Gastroesophageal sphincter (tissue), 4 donors: ENCODE measurements around the gene MSX1. TPM values are rescaled to one million over a fixed set of nuclear protein-coding genes. Genes with fewer than 3 reads are reported as not detected.

Experiments used
- ATAC-seq: fragments of 150-250 bp; one replicate; pipeline ENCODE4 v1.9.1; 2016; ENCODE audit warnings: mild to moderate bottlenecking, moderate library complexity
- H3K27ac ChIP-seq, 4 donors: fragments of 200-600 bp; sonication (generic) in 3 of 4; 1 replicate in 3 of 4; 2 replicates in 1 of 4; pipeline ENCODE4 v1.5.1; 2016 to 2019
- H3K27me3 ChIP-seq: fragments of 200-600 bp; sonication (generic); one replicate; pipeline ENCODE4 v1.5.1; 2019
- H3K36me3 ChIP-seq, 2 donors: fragments of 200-600 bp; sonication (generic); one replicate each; pipeline ENCODE4 v1.5.1; 2019; ENCODE audit warnings: control low read depth in 1 of 2
- H3K4me1 ChIP-seq, 3 donors: fragments of 200-600 bp; sonication (generic); 1 replicate in 2 of 3; 2 replicates in 1 of 3; pipeline ENCODE4 v1.5.1; 2016 to 2019; ENCODE audit warnings: control low read depth in 2 of 3
- H3K4me3 ChIP-seq, 2 donors: fragments of 200-600 bp; sonication (generic); one replicate each; pipeline ENCODE4 v1.5.1; 2019; ENCODE audit warnings: mild to moderate bottlenecking in 1 of 2, moderate library complexity in 1 of 2
- H3K9me3 ChIP-seq, 3 donors: fragments of 200-600 bp; sonication (generic); one replicate each; pipeline ENCODE4 v1.5.1; 2017 to 2019; ENCODE audit warnings: control low read depth in 2 of 3
- CTCF ChIP-seq, 4 experiments: fragments of 200-600 bp in 2 of 4; fragments of 450-650 bp in 2 of 4; sonication (generic) in 1 of 4; IDR thresholded peaks; one replicate each; pipeline ENCODE4 v1.5.1; 2017 to 2019; ENCODE audit warnings: antibody characterized with exemption in 4 of 4, mild to moderate bottlenecking in 2 of 4, moderate library complexity in 2 of 4
- EP300 ChIP-seq: sonication (generic); formaldehyde crosslinking; IDR thresholded peaks from one replicate; pipeline ENCODE4 v1.6.1; 2017; ENCODE audit warnings: antibody characterized with exemption, mild to moderate bottlenecking
- POLR2A ChIP-seq, 2 donors: fragments of 450-650 bp; IDR thresholded peaks; one replicate each; pipeline ENCODE4 v1.6.1; 2017; ENCODE audit warnings: antibody characterized with exemption in 2 of 2, mild to moderate bottlenecking in 2 of 2, moderate library complexity in 1 of 2
- POLR2AphosphoS5 ChIP-seq: sonication (generic); formaldehyde crosslinking; IDR thresholded peaks from one replicate; pipeline ENCODE4 v1.6.1; 2017; ENCODE audit warnings: antibody characterized with exemption
- WGBS, 2 donors: methylation state at CpG; one replicate each; pipeline ENCODE4 v1.1.5; 2018; ENCODE audit warnings: low coverage in 1 of 2; 5-methylcytosine and 5-hydroxymethylcytosine counted together
- total RNA-seq, 4 donors: library from RNA; depleted of rRNA; stranded (reverse); fragments of >200 nt; gene quantifications; one replicate each; pipeline ENCODE4 v1.1.0, GENCODE V29; 2016

The MSX1 gene
- total RNA-seq, 4 donors from 2014 or later: 2.0 to 5.3 (median 2.4) TPM

- Histone ChIP-seq H3K4me3 (no peak overlapping the region), H3K9me3 (peaks cover 0 to 12% (median 0%) of the 10 kb centered on the region in 3 donors), H3K27ac (no peak overlapping the region), H3K36me3 (no peaks in the 10 kb centered on the region), H3K27me3 (peaks cover 5% of the 10 kb centered on the region), H3K4me1 (no peaks in the 10 kb centered on the region)
- 63 to 76% methylated on average over 1 to 2 of the region's 2 CpGs for WGBS, 2 donors
- ATAC-seq: no peak
- no peak for TF ChIP-seq POLR2AphosphoS5
- no peak for TF ChIP-seq POLR2A (IDR thresholded peaks at IDR 0.05)
- TF ChIP-seq EP300: no peak
- no peak for TF ChIP-seq CTCF (IDR thresholded peaks at IDR 0.05)
Observed at GRCh38 chr4:4823621-4824162, 35.8 kb upstream of the MSX1 start.

GRCh38 chr4:4824232-4824631 lies 35.2 kb upstream of the MSX1 start:
- Histone ChIP-seq H3K4me1 (no peaks in the 10 kb centered on the region), H3K27ac (no peak overlapping the region), H3K36me3 (no peaks in the 10 kb centered on the region), H3K9me3 (peaks cover 0 to 12% (median 0%) of the 10 kb centered on the region in 3 donors), H3K4me3 (no peak overlapping the region), H3K27me3 (peaks cover 10% of the 10 kb centered on the region)
- ATAC-seq: no peak
- TF ChIP-seq CTCF (IDR thresholded peaks at IDR 0.05) (no peak), POLR2AphosphoS5 (no peak), EP300 (no peak), POLR2A (IDR thresholded peaks at IDR 0.05) (no peak)
- WGBS, 2 donors: 37 to 77% methylated on average over 3 of the region's 3 CpGs

- TF ChIP-seq POLR2A (IDR thresholded peaks at IDR 0.05) (no peak), POLR2AphosphoS5 (no peak), CTCF (IDR thresholded peaks at IDR 0.05) (no peak), EP300 (no peak)
- Histone ChIP-seq H3K4me3 (no peak overlapping the region), H3K27ac (no peak overlapping the region), H3K4me1 (no peaks in the 10 kb centered on the region), H3K9me3 (peaks cover 0 to 12% (median 0%) of the 10 kb centered on the region in 3 donors), H3K36me3 (no peaks in the 10 kb centered on the region), H3K27me3 (peaks cover 13% of the 10 kb centered on the region)
- WGBS, 2 donors: 57 to 79% methylated on average over 3 to 4 of the region's 7 CpGs
- ATAC-seq: no peak
Observed at GRCh38 chr4:4825431-4825830, 34.0 kb upstream of the MSX1 start.

- no peaks in the 10 kb centered on the region for H3K4me1 ChIP-seq
- WGBS, 2 donors: 69 to 86% methylated on average over 2 of the region's 2 CpGs
- peaks cover 0 to 1% (median 0%) of the 10 kb centered on the region in 3 donors for H3K9me3 ChIP-seq
- no peak overlapping the region for H3K27ac ChIP-seq
- H3K27me3 ChIP-seq: peaks cover 26% of the 10 kb centered on the region
- H3K4me3 ChIP-seq: no peak overlapping the region
- no peaks in the 10 kb centered on the region for H3K36me3 ChIP-seq
- no peak for TF ChIP-seq EP300
- no peak for TF ChIP-seq CTCF (IDR thresholded peaks at IDR 0.05)
- no peak for TF ChIP-seq POLR2A (IDR thresholded peaks at IDR 0.05)
- TF ChIP-seq POLR2AphosphoS5: no peak
- ATAC-seq: no peak
Observed at GRCh38 chr4:4829837-4830236, 29.6 kb upstream of the MSX1 start.

GRCh38 chr4:4831266-4831665 lies 28.2 kb upstream of the MSX1 start:
- Histone ChIP-seq H3K27ac (no peak overlapping the region), H3K4me1 (no peaks in the 10 kb centered on the region), H3K4me3 (no peak overlapping the region), H3K36me3 (no peaks in the 10 kb centered on the region), H3K9me3 (peaks cover 0 to 14% (median 0%) of the 10 kb centered on the region in 3 donors), H3K27me3 (peaks cover 25% of the 10 kb centered on the region)
- 17 to 76% methylated on average over 1 to 5 of the region's 7 CpGs for WGBS, 2 donors
- TF ChIP-seq POLR2AphosphoS5 (no peak), POLR2A (IDR thresholded peaks at IDR 0.05) (no peak), CTCF (IDR thresholded peaks at IDR 0.05) (no peak), EP300 (no peak)
- ATAC-seq: no peak
